Aorta (tissue), 5 donors: ENCODE data around the gene DCDC1. TPM values are rescaled to one million over a fixed set of nuclear protein-coding genes. Genes with fewer than 3 reads are reported as not detected.

Experiments
- ATAC-seq: fragments of 200-7000 bp; cut with Tn5 transposase; one replicate; pipeline ENCODE4 v1.9.1; 2022; ENCODE audit warnings: moderate library complexity; ENCODE audit not compliant: low FRiP score
- DNase-seq, 2 donors: peaks; one replicate each; pipeline ENCODE4 v3.0.0-alpha.2; 2020
- H3K27ac ChIP-seq, 2 donors: one replicate each; pipeline ENCODE4 v1.5.1; 2013; ENCODE audit warnings: low read length in 2 of 2, mild to moderate bottlenecking in 2 of 2, moderate library complexity in 2 of 2, control low read depth in 1 of 2, inconsistent platforms in 1 of 2, low read depth in 1 of 2
- H3K27me3 ChIP-seq, 2 donors: one replicate each; pipeline ENCODE4 v1.6.1; 2013; ENCODE audit warnings: control low read depth in 1 of 2, low read length in 1 of 2, mild to moderate bottlenecking in 1 of 2, moderate library complexity in 1 of 2; ENCODE audit not compliant: insufficient read depth in 2 of 2, control insufficient read depth in 1 of 2
- H3K36me3 ChIP-seq, 2 donors: one replicate each; pipeline ENCODE4 v1.6.1; 2013; ENCODE audit warnings: control low read depth in 1 of 2, low read length in 1 of 2, mild to moderate bottlenecking in 1 of 2; ENCODE audit not compliant: insufficient read depth in 2 of 2, control insufficient read depth in 1 of 2
- H3K4me1 ChIP-seq, 2 donors: one replicate each; pipeline ENCODE4 v1.6.1; 2013; ENCODE audit warnings: low read length in 2 of 2, control low read depth in 1 of 2, mild to moderate bottlenecking in 1 of 2, moderate library complexity in 1 of 2; ENCODE audit not compliant: insufficient read depth in 2 of 2, control insufficient read depth in 1 of 2
- H3K4me3 ChIP-seq, 2 donors: one replicate each; pipeline ENCODE4 v1.5.1; 2013; ENCODE audit warnings: low read length in 2 of 2, control low read depth in 1 of 2, mild to moderate bottlenecking in 1 of 2
- H3K9me3 ChIP-seq: one replicate; pipeline ENCODE4 v1.6.1; 2013; ENCODE audit warnings: mild to moderate bottlenecking, low read length; ENCODE audit not compliant: control insufficient read depth
- WGBS, 2 donors: extraction: QIAGEN DNeasy Blood & Tissue Kit; methylation state at CpG; one replicate each; pipeline ENCODE4 v1.1.7; 2013; 5-methylcytosine and 5-hydroxymethylcytosine counted together
- intact Hi-C, 2 donors: fragments of 100-400 bp; cut with DNase I; formaldehyde crosslinking; loops; one replicate each; pipeline versions ENCODE4 v1.14.2 to v1.15.0; 2022
- polyA plus RNA-seq, 2 donors: library from polyadenylated mRNA; stranded (reverse); fragments of 200-250 nt; gene quantifications; one replicate each; pipeline ENCODE4 v1.2.3, GENCODE V29; 2013
- total RNA-seq, 2 donors: library from RNA; stranded (reverse); fragmentation: NEBNext Ultra II Directional; extraction: Animal tissue kit (Norgen Biotek cat#: 25700); gene quantifications; one replicate each; pipeline ENCODE4 v1.2.1, GENCODE V29; 2021
- donor health status: healthy with polysubstance abuse.
- donor health status: Bipolar disorder and iron deficiency.
- donor health status: DM: no; HTN: no; CAD: no.
- donor health status: DM: no; HTN: no; CAD: no.
- donor health status: DM: yes; HTN: yes; CAD: no.

The DCDC1 gene
- total and polyA plus RNA-seq, 4 donors = 0.51 to 0.52 TPM; not detected in 2

- intact Hi-C loops = no loop called here
- no peaks in the 10 kb centered on the region for H3K27me3 ChIP-seq
- no peak overlapping the region for H3K27ac ChIP-seq
- no peak for DNase-seq
- H3K36me3 ChIP-seq = no peaks in the 10 kb centered on the region
- no peaks in the 10 kb centered on the region for H3K9me3 ChIP-seq
- H3K4me1 ChIP-seq = no peaks in the 10 kb centered on the region
- WGBS, 2 donors = 40 to 54% methylated on average over 2 of the region's 2 CpGs
- H3K4me3 ChIP-seq = no peak overlapping the region
- ATAC-seq = no peak
Observed at GRCh38 chr11:31022080-31022479, 347.5 kb downstream of the DCDC1 start.

GRCh38 chr11:31019786-31020185 lies 349.8 kb downstream of the DCDC1 start:
- ATAC-seq (no peak), DNase-seq (no peak)
- no peaks in the 10 kb centered on the region for H3K36me3 ChIP-seq
- no peak overlapping the region for H3K27ac ChIP-seq
- no peaks in the 10 kb centered on the region for H3K4me1 ChIP-seq
- H3K27me3 ChIP-seq = no peaks in the 10 kb centered on the region
- 82 to 84% methylated on average over 4 of the region's 4 CpGs for WGBS, 2 donors
- H3K9me3 ChIP-seq = no peaks in the 10 kb centered on the region
- H3K4me3 ChIP-seq = no peak overlapping the region
- intact Hi-C loops = no loop called here

- ATAC-seq (no peak), DNase-seq (no peak)
- no peaks in the 10 kb centered on the region for H3K27me3 ChIP-seq
- no peak overlapping the region for H3K27ac ChIP-seq
- H3K4me3 ChIP-seq = no peak overlapping the region
- no peaks in the 10 kb centered on the region for H3K36me3 ChIP-seq
- H3K4me1 ChIP-seq = no peaks in the 10 kb centered on the region
- peaks cover 1% of the 10 kb centered on the region for H3K9me3 ChIP-seq
- WGBS, 2 donors = 86 to 97% methylated on average over 1 of the region's 1 CpG
- intact Hi-C loops = no loop called here
Observed at GRCh38 chr11:31005202-31005601, 364.3 kb downstream of the DCDC1 start.

GRCh38 chr11:31001427-31001826 lies 368.1 kb downstream of the DCDC1 start:
- Histone ChIP-seq H3K4me1 (no peaks in the 10 kb centered on the region), H3K27me3 (no peaks in the 10 kb centered on the region), H3K36me3 (no peaks in the 10 kb centered on the region), H3K4me3 (no peak overlapping the region), H3K27ac (no peak overlapping the region), H3K9me3 (no peaks in the 10 kb centered on the region)
- intact Hi-C loops = no loop called here
- DNase-seq = no peak
- WGBS, 2 donors = 61 to 68% methylated on average over 3 of the region's 3 CpGs
- ATAC-seq = no peak

GRCh38 chr11:31000381-31000780 lies 369.2 kb downstream of the DCDC1 start:
- H3K27me3 ChIP-seq = no peaks in the 10 kb centered on the region
- no peaks in the 10 kb centered on the region for H3K9me3 ChIP-seq
- intact Hi-C loops = no loop called here
- H3K27ac ChIP-seq = no peak overlapping the region
- DNase-seq = no peak
- ATAC-seq = no peak
- H3K4me3 ChIP-seq = no peak overlapping the region
- H3K4me1 ChIP-seq = no peaks in the 10 kb centered on the region
- no peaks in the 10 kb centered on the region for H3K36me3 ChIP-seq

- Histone ChIP-seq H3K27ac (no peak overlapping the region), H3K4me1 (no peaks in the 10 kb centered on the region), H3K9me3 (no peaks in the 10 kb centered on the region), H3K27me3 (no peaks in the 10 kb centered on the region), H3K36me3 (no peaks in the 10 kb centered on the region), H3K4me3 (no peak overlapping the region)
- DNase-seq (no peak), ATAC-seq (no peak)
- intact Hi-C loops = no loop called here
- WGBS, 2 donors = 43 to 44% methylated on average over 1 of the region's 1 CpG
Observed at GRCh38 chr11:30992513-30992849, 377.1 kb downstream of the DCDC1 start.

- intact Hi-C loops = no loop called here
- 73 to 76% methylated on average over 2 of the region's 2 CpGs for WGBS, 2 donors
- ATAC-seq = no peak
Observed at GRCh38 chr11:30991802-30992512, 377.6 kb downstream of the DCDC1 start.

GRCh38 chr11:30991376-30991775 lies 378.2 kb downstream of the DCDC1 start:
- Histone ChIP-seq H3K4me1 (no peaks in the 10 kb centered on the region), H3K4me3 (no peak overlapping the region), H3K27ac (no peak overlapping the region), H3K27me3 (no peaks in the 10 kb centered on the region), H3K36me3 (no peaks in the 10 kb centered on the region), H3K9me3 (no peaks in the 10 kb centered on the region)
- 58 to 70% methylated on average over 4 of the region's 4 CpGs for WGBS, 2 donors
- no peak for DNase-seq
- ATAC-seq = no peak
- intact Hi-C loops = no loop called here

More at GRCh38 chr11:30991802-30992512, 377.6 kb downstream of the DCDC1 start:
- H3K36me3 ChIP-seq = no peaks in the 10 kb centered on the region
- no peaks in the 10 kb centered on the region for H3K27me3 ChIP-seq
- no peak for DNase-seq
- H3K4me3 ChIP-seq = no peak overlapping the region
- H3K9me3 ChIP-seq = no peaks in the 10 kb centered on the region
- H3K27ac ChIP-seq = no peak overlapping the region
- H3K4me1 ChIP-seq = no peaks in the 10 kb centered on the region

- WGBS, 2 donors = 67 to 68% methylated on average over 7 of the region's 7 CpGs
- no peaks in the 10 kb centered on the region for H3K36me3 ChIP-seq
Observed at GRCh38 chr11:30990625-30991296, 378.8 kb downstream of the DCDC1 start.

More at GRCh38 chr11:30990625-30991296, 378.8 kb downstream of the DCDC1 start:
- ATAC-seq (no peak), DNase-seq (no peak)
- Histone ChIP-seq H3K9me3 (no peaks in the 10 kb centered on the region), H3K4me1 (no peaks in the 10 kb centered on the region), H3K4me3 (no peak overlapping the region), H3K27me3 (no peaks in the 10 kb centered on the region), H3K27ac (no peak overlapping the region)
- intact Hi-C loops = no loop called here
